Heart left ventricle (tissue), 13 donors: ENCODE results near the gene NEK10.

Experiments used
- CTCF ChIP-seq, 12 donors: fragments of 200-600 bp; sonication (generic) in 4 of 12; IDR thresholded peaks; one replicate each; pipeline versions ENCODE4 v1.5.0 to v1.8.0; 2018 to 2022; ENCODE audit warnings: antibody characterized with exemption in 12 of 12, mild to moderate bottlenecking in 5 of 12
- POLR2A ChIP-seq, 2 donors: fragments of 450-650 bp; IDR thresholded peaks; one replicate each; pipeline ENCODE4 v1.6.1; 2017; ENCODE audit warnings: antibody characterized with exemption in 2 of 2, mild to moderate bottlenecking in 2 of 2, moderate library complexity in 2 of 2
- donor health status: ischemic (EF 13 %, LVEDD 7.1; RV severe dilation, severe dysfunction).
- donor health status: DM: no; HTN: yes; CAD: no.
- donor health status: DM: no; HTN: no; CAD: no.
- donor health status: ischemic (EF 25% LVEDD 6.9; RV normal size, moderate dysfunction).
- donor health status: ischemic (EF 25% LVEDD 5.7; RV mildly dilated, moderate dysfunction).
- donor health status: ischemic (EF 35%, LVEDD 5.7; RV mildly dilated, moderate dysfunction).
- donor health status: nonischemic (EF 11% LVEDD 7.7; RV severe dilation, severe dysfunction).
- donor health status: DM: yes; HTN: yes; CAD: no.
- donor health status: PGD.
- donor health status: ischemic (EF 29% LVEDD 5.4; RV normal size, mild dysfunction).
- donor health status: nonischemic (EF 23%, LVEDD 6.1; RV moderate dilation, normal function).

- TF ChIP-seq CTCF (IDR thresholded peaks at IDR 0.05): no peak
- TF ChIP-seq POLR2A (IDR thresholded peaks at IDR 0.05): no peak
Measured at GRCh38 chr3:27340534-27340933, 28.6 kb downstream of the NEK10 start.
